ENCODE results near the gene ZNF319.

Gene ZNF319

GRCh38 chr16:58036943-58037342 lies 36.5 kb upstream of the ZNF319 start:
- no peak for DNase-seq

GRCh38 chr16:58035356-58036170 lies 35.1 kb upstream of the ZNF319 start:
- no peak for DNase-seq

- no peak for DNase-seq
Observed at GRCh38 chr16:58034774-58035173, 34.3 kb upstream of the ZNF319 start.

GRCh38 chr16:58034128-58034685 lies 33.7 kb upstream of the ZNF319 start:
- no peak for DNase-seq

GRCh38 chr16:58032710-58033293 lies 32.3 kb upstream of the ZNF319 start:
- peak; percentile 24 for DNase-seq

- no peak for DNase-seq
Observed at GRCh38 chr16:58031016-58031800, 30.7 kb upstream of the ZNF319 start.

GRCh38 chr16:58030136-58030840 lies 29.8 kb upstream of the ZNF319 start:
- DNase-seq: no peak

- DNase-seq: no peak
Observed at GRCh38 chr16:58029410-58029809, 28.9 kb upstream of the ZNF319 start.

GRCh38 chr16:58028541-58029070 lies 28.1 kb upstream of the ZNF319 start:
- DNase-seq: no peak

- no peak for DNase-seq
Observed at GRCh38 chr16:58027916-58028455, 27.5 kb upstream of the ZNF319 start.

- no peak for DNase-seq
Observed at GRCh38 chr16:58027161-58027915, 26.9 kb upstream of the ZNF319 start.

GRCh38 chr16:58026705-58027160 lies 26.3 kb upstream of the ZNF319 start:
- DNase-seq: no peak

- no peak for DNase-seq
Observed at GRCh38 chr16:58026139-58026704, 25.8 kb upstream of the ZNF319 start.

- DNase-seq: peak; percentile 62
Observed at GRCh38 chr16:58025351-58026138, 25.1 kb upstream of the ZNF319 start, which contains the start of gene MMP15. TSS of gene MMP15 (plus strand) at chr16:58025754. CDS start at chr16:58026351, 597 bp downstream.

- no peak for DNase-seq
Observed at GRCh38 chr16:58024486-58025350, 24.2 kb upstream of the ZNF319 start.

- DNase-seq: peak; percentile 32
Observed at GRCh38 chr16:58022601-58023371, 22.3 kb upstream of the ZNF319 start.

GRCh38 chr16:58021661-58022551 lies 21.4 kb upstream of the ZNF319 start:
- no peak for DNase-seq
